Stimulated activated CD8-positive, alpha-beta memory T cell treated with anti-CD3 and anti-CD28 coated beads, Interleukin-4, amount 100 ng/mL, for 24 hours (primary cell): ENCODE data around the gene MRPS18A.
"Not testable (repeated sequence)": the region's sequence is repeated elsewhere in the genome, so short reads cannot be mapped to it uniquely, and the experiment has no call there.

ENCODE experiments used
- DNase-seq: peaks from one replicate; pipeline ENCODE4 v3.0.0-alpha.2; 2020; ENCODE audit warnings: low read depth

The MRPS18A gene

GRCh38 chr6:43717389-43717788, 29.8 kb upstream of the MRPS18A start:
- DNase-seq: no peak

- DNase-seq: no peak
These were observed 28.5 kb upstream of the MRPS18A start for GRCh38 chr6:43716099-43716498.

GRCh38 chr6:43715056-43715788, 27.6 kb upstream of the MRPS18A start:
- no peak for DNase-seq

GRCh38 chr6:43714311-43715055, 26.9 kb upstream of the MRPS18A start:
- no peak for DNase-seq

DNA sequence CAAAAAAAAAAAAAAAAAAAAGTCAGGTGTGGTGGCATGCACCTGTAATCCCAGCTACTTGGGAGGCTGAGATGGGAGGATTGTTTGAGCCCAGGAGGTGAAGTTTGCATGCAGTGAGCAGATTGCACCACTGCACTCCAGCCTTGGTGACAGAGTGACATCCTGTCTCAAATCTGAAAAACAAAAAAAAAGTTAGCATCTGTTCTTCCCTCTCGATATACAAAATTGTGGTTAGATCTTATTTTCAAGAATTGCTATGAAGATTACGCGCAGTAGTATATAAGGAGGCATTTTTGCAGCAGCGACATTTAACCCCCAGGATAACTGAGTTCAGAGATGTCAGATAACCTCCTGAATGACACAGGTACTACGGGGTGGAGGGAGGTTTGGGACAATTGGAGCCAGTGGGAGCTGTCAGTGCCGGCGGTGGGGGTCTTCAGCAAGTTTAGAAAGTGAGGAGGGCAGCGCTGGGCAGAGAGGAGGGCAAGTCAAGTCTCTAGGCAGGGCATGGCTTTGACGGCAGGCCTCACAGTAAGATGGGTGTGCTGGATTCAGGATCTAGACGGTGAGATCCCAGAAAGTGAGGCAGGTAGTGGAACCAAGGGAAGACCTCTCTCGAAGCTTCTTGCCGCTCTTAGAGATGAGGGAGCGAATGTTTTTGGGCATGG, 26.2 kb upstream of the MRPS18A start:
- DNase-seq: no peak

GRCh38 chr6:43712579-43712978, 25.0 kb upstream of the MRPS18A start:
- DNase-seq: no peak

DNA sequence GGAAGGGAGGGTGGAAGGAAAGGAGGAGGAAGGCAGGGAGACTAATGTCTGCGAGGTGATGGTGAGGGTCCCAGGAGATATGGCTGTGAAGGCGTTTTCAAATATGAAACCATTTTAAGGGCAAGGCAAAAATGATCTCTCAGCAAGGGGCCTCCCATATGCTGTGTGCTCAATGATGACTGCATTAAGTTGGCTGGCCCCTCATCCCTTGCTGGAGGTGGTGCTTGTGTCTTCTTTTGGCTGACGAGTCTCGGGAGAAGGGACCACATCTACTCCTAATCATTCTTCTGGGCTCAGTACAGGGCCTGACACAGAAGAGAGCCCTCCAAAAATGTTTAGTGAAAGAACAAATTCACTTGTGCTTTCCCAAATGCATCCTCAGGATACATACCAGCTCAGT, 23.0 kb upstream of the MRPS18A start:
- DNase-seq: no peak

DNA sequence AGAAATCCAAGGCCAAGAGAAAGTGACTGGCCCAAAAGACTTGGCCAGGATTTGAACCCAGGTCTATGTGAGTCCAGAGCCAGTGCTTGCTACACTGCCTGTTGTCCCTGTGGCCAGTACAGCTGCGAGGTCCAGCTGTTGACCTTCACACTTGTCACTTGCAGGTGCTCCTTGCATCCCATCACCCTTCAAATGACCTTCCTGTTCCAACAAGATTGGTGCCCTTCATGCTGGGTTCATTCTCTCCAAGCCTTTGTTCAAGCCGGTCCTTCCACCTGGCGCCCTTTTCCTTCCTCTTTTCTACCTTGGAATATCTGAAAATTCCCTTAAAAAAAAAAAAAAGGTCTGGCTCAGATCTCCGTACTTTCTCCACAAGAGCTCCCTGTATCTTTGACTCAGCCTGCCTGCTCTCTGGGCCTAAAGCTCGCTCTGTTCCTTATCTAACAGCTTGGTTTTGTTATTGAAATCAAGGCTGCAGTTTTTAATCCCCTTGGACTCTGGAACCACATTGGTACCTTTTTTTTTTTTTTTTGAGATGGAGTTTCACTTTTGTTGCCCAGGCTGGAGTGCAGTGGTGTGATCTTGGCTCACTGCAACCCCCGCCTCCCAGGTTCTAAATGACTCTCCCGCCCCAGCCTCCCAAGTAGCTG, 22.2 kb upstream of the MRPS18A start:
- no peak for DNase-seq

GRCh38 chr6:43708860-43709653, 21.5 kb upstream of the MRPS18A start:
- no peak for DNase-seq

DNA sequence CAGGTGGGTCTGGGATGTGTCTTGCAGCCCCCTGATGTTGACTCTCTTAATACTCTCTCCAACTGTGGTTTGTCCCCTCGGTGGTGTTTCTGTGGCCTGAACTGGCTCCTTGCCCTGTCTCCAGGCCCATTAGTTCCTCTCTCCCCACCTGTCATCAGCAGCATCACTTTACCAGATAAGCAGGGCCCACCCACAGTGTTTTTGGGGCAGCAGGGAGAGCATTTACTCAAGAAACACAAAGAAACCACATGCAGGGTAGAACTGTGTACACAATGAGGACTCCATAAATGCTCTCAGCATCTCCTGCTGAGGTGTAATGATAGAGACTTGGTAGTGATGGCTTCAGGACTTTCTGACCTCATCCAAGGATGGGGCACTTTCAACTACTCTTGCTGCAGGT, 20.2 kb upstream of the MRPS18A start:
- DNase-seq: no peak

DNA sequence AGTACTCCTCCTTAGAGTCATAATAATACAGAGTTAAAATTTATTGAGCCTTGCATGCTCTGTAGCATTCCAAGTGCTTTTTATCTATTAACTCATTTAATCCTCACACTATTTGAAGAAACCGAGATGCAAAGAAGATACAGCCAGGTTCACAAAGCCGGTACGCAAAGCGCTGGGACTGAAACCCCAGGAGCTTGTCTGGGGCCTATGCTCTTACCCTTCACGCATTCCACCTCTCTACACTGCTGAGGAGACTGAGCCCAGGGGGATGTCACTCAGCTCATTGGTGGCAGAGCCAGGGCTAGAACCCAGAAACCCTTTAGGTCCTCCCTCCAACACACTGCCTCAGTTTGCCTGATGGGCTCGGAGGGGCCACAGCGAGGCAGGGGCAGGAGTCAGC, 19.7 kb upstream of the MRPS18A start:
- no peak for DNase-seq

- no peak for DNase-seq
These were observed 19.2 kb upstream of the MRPS18A start for GRCh38 chr6:43706788-43707187.

- no peak for DNase-seq
These were observed 18.4 kb upstream of the MRPS18A start for GRCh38 chr6:43705996-43706395.

DNA sequence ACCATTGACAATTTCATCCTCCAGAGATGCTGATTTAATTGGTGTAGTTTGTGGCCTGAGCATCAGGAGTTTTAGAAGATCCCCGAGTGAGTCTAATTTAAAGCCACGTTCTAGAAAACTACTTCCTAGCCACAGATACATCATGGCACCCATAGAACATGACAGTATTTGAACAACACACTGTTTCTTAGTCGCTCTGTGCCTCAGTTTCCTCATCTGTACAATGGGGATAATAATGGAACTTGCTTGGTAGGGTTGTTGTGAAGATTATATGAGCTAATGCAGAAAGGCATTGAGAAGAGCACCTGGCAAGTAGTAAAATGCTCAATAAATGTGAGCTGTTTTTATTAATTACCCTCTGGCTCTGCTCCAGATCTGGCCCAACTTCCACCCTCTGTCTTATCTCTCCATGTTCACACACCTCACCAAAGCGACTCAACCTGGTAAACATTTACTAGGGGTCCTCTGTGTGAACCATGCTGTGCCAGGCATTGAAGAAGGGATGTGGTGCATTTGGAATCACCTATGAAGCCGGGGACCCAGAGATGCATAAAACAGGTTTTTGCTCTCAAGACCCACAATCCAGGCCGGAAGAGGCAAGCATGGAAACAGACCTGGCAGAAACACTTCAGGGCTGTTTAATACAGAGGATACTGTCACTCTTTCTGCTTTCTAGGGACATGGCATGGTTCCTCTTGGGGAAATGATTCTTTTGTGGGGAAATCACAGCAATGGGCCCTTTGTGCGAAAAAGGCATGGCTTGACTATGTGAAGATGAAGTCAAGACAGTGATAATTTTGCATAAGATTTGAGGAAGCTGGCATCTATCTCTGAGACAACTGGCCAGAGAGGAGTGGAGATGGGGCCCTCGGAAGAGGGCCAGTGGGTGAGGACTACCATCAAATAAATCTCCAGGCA, 16.2 kb upstream of the MRPS18A start:
- no peak for DNase-seq

- DNase-seq: no peak
These were observed 15.2 kb upstream of the MRPS18A start for GRCh38 chr6:43702534-43703440.

DNA sequence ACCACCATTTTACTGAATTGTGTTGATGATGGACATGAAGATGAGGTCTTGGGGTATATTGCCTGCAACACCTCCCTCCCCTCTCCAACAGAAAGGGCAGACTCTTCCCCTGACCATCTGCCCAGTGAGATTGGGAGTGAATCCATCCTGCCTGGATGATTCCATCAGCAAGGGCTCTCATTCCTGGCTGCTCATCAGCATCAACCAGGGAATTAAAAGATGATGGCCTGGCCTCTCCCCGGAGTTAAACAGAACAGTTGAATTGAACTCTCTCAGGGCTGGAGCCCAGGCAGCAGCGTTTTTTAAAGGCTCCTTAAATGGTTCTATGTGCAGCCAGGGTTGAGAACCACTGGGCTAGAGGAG, 14.6 kb upstream of the MRPS18A start:
- no peak for DNase-seq

DNA sequence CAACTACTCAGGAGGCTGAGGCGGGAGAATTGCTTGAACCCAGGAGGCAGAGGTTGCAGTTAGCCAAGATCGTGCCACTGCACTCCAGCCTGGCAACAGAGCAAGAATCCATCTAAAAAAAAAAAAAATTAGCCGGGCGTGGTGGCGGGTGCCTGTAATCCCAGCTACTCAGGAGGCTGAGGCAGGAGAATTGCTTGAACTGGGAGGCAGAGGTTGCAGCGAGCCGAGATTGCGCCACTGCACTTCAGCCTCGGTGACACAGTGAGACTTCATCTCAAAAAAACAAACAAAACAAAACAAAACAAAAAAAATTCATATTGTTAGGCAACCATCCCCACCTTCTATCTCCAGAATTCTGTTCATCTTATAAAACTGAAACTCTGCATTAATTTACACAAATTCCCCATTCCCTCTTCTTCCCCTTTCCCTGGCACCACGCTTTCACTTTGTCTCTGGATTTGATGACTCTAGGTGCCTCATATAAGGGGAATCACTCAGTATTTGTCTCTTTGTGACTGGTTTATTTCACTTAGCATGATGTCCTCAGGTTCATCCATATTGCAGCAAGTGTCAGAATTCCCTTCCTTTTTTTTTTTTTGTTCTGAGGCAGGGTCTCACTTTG, 13.5 kb upstream of the MRPS18A start:
- not testable (repeated sequence) for DNase-seq

GRCh38 chr6:43699564-43700186, 12.1 kb upstream of the MRPS18A start:
- DNase-seq: no peak
